Measurements from ENCODE around the gene SLC2A1.

The SLC2A1 gene

GRCh38 chr1:42979896-42980800 is 21.5 kb upstream of the SLC2A1 start:
- no peak for DNase-seq

- no peak for DNase-seq
Observed at GRCh38 chr1:42979036-42979430, 20.4 kb upstream of the SLC2A1 start.

- no peak for DNase-seq
Observed at GRCh38 chr1:42978317-42979035, 19.8 kb upstream of the SLC2A1 start.

GRCh38 chr1:42977653-42978052 is 19.0 kb upstream of the SLC2A1 start:
- DNase-seq: no peak

- DNase-seq: no peak
Observed at GRCh38 chr1:42975561-42976225, 17.0 kb upstream of the SLC2A1 start.

- no peak for DNase-seq
Observed at GRCh38 chr1:42974767-42975437, 16.2 kb upstream of the SLC2A1 start.

GRCh38 chr1:42973799-42974198 is 15.1 kb upstream of the SLC2A1 start:
- no peak for DNase-seq

- DNase-seq: no peak
Observed at GRCh38 chr1:42973286-42973685, 14.6 kb upstream of the SLC2A1 start.

GRCh38 chr1:42971841-42972291 is 13.2 kb upstream of the SLC2A1 start:
- DNase-seq: no peak

- DNase-seq: no peak
Observed at GRCh38 chr1:42970143-42970542, 11.5 kb upstream of the SLC2A1 start.

- no peak for DNase-seq
Observed at GRCh38 chr1:42968654-42969053, 10.0 kb upstream of the SLC2A1 start.

GRCh38 chr1:42966688-42967612 is 8.3 kb upstream of the SLC2A1 start:
- no peak for DNase-seq

- DNase-seq: no peak
Observed at GRCh38 chr1:42965378-42965777, 6.7 kb upstream of the SLC2A1 start.

GRCh38 chr1:42964044-42964812 is 5.6 kb upstream of the SLC2A1 start:
- no peak for DNase-seq

- DNase-seq: no peak
Observed at GRCh38 chr1:42963378-42964043, 4.8 kb upstream of the SLC2A1 start.

- DNase-seq: no peak
Observed at GRCh38 chr1:42962641-42963377, 4.1 kb upstream of the SLC2A1 start.

- DNase-seq: no peak
Observed at GRCh38 chr1:42961312-42962091, 2.8 kb upstream of the SLC2A1 start.

- DNase-seq: no peak
Observed at GRCh38 chr1:42960566-42961311, 2.1 kb upstream of the SLC2A1 start.
